Cerebellar nuclear complex (tissue), 1 donor: ENCODE measurements around the gene CNPY2.
"Not testable (repeated sequence)": the region's sequence is repeated elsewhere in the genome, so short reads cannot be mapped to it uniquely, and the experiment has no call there.

Experiments used
- DNase-seq, 2 experiments: peaks; one replicate each; lab custom pipeline; 2025; lab: John Stamatoyannopoulos, UW

Gene CNPY2

GRCh38 chr12:56315622-56316473 lies at the start of gene CNPY2:
Gene CNPY2, minus strand, starts transcription at chr12:56315988. Its CDS starts 771 bp downstream, at chr12:56315217.
- DNase-seq, result peak; percentile 87 to 95

GRCh38 chr12:56362130-56363059 lies 46.6 kb upstream of the CNPY2 start, which contains the start of gene APOF:
Gene APOF, minus strand, starts transcription at chr12:56362857. Its CDS starts 112 bp downstream, at chr12:56362745.
- DNase-seq, result no peak

- DNase-seq, result no peak
These were observed 45.8 kb upstream of the CNPY2 start for GRCh38 chr12:56361487-56362129.

GRCh38 chr12:56359851-56360767 lies 44.3 kb upstream of the CNPY2 start, which contains the start of gene STAT2:
Gene STAT2, minus strand, starts transcription at chr12:56360107. Its CDS starts 3,536 bp downstream, at chr12:56356571.
- peak; percentile 99 for DNase-seq

- DNase-seq, result no peak
These were observed 43.2 kb upstream of the CNPY2 start for GRCh38 chr12:56358836-56359532.

- no peak for DNase-seq
These were observed 35.5 kb upstream of the CNPY2 start for GRCh38 chr12:56351325-56351724.

- no peak for DNase-seq
These were observed 34.9 kb upstream of the CNPY2 start for GRCh38 chr12:56350662-56351061.

GRCh38 chr12:56348776-56349175 lies 33.0 kb upstream of the CNPY2 start:
- peak; percentile 29 to 75 for DNase-seq

- not testable (repeated sequence) for DNase-seq
These were observed 31.5 kb upstream of the CNPY2 start for GRCh38 chr12:56347255-56347654.

- DNase-seq, result no peak
These were observed 30.9 kb upstream of the CNPY2 start for GRCh38 chr12:56346675-56347074.

GRCh38 chr12:56342290-56342689 lies 26.5 kb upstream of the CNPY2 start:
- DNase-seq, result not testable (repeated sequence)

- no peak for DNase-seq
These were observed 25.8 kb upstream of the CNPY2 start for GRCh38 chr12:56341616-56342015.

GRCh38 chr12:56339158-56339422 lies 23.3 kb upstream of the CNPY2 start:
- no peak for DNase-seq

GRCh38 chr12:56338308-56339157 lies 22.7 kb upstream of the CNPY2 start, which contains the start of gene IL23A:
Gene IL23A, plus strand, starts transcription at chr12:56338884. Its CDS starts 161 bp downstream, at chr12:56339045.
- DNase-seq, result no peak

GRCh38 chr12:56337753-56338251 lies 22.0 kb upstream of the CNPY2 start:
- no peak for DNase-seq

- DNase-seq, result no peak
These were observed 20.8 kb upstream of the CNPY2 start for GRCh38 chr12:56336361-56337167.

- DNase-seq, result not testable (repeated sequence)
These were observed 19.7 kb upstream of the CNPY2 start for GRCh38 chr12:56335527-56335926.

GRCh38 chr12:56334490-56334793 lies 18.7 kb upstream of the CNPY2 start:
- no peak for DNase-seq
